Cortex of kidney (tissue), 1 donor: ENCODE results near the gene ATP2A1.
"Not testable (repeated sequence)": the region's sequence is repeated elsewhere in the genome, so short reads cannot be mapped to it uniquely, and the experiment has no call there.

Experiments
- DNase-seq: peaks from one replicate; lab custom pipeline; 2025; lab: John Stamatoyannopoulos, UW

Gene ATP2A1

DNA sequence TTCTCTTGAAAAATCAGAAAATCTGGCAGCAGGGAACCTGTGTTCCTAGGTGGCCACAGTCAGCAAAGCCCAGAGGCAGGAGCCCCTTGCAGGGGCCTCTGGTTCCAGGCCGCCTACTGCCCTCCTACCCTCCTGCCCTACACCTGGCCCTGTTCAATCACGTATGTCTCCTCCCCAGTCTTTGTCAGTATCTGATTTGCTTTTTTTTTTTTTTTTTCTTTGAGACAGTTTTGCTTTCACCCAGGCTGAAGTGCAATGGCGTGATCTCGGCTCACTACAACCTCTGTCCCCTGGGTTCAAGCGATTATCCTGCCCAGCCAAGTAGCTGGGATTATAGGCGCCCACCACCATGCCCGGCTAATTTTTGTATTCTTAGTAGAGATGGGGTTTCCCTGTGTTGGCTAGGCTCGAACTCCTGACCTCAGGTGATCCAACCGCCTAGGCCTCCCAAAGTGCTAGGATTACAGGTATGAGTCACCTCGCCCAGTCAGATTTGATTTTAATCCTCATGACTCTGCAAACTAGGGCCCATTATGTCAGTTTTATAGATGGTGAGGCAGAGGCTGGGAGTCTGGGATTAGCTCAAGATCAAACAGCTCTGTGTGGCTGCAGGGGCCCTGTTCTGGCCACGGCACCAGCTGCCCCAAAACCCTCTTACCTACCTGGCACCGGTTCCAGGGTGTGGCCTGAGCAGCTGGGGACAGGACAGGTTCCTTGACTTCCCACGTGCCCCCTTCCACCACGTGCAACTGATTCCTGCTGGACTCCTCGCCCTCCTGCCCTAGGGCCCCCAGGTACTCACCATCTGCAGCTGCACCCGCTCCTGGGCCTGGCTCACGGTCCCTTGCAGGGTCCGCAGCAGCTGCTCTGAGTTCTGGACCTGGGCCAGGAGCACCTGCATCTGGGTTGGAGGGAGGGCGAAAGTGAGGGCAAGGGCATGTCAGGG is 32.1 kb downstream of the ATP2A1 start:
- DNase-seq = no peak

DNA sequence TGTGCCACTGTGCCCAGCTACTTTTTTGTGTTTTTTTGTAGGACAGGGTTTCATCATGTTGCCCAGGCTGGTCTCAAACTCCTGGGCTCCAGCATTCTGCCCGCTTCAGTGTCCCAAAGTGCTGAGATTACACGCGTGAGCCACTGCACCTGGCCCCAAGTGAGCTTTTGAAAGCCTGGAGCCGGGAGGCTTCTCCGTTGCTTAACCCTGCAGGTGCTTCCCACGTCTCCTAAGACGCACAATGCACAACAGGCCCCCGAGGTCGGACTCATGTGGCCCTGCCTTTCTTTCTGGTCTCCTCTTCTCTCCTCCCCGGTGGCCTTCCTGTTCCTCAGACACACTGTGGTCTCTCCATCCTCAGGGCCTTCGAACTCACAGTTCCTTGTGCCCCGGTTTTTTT is 34.3 kb downstream of the ATP2A1 start:
- DNase-seq = no peak

DNA sequence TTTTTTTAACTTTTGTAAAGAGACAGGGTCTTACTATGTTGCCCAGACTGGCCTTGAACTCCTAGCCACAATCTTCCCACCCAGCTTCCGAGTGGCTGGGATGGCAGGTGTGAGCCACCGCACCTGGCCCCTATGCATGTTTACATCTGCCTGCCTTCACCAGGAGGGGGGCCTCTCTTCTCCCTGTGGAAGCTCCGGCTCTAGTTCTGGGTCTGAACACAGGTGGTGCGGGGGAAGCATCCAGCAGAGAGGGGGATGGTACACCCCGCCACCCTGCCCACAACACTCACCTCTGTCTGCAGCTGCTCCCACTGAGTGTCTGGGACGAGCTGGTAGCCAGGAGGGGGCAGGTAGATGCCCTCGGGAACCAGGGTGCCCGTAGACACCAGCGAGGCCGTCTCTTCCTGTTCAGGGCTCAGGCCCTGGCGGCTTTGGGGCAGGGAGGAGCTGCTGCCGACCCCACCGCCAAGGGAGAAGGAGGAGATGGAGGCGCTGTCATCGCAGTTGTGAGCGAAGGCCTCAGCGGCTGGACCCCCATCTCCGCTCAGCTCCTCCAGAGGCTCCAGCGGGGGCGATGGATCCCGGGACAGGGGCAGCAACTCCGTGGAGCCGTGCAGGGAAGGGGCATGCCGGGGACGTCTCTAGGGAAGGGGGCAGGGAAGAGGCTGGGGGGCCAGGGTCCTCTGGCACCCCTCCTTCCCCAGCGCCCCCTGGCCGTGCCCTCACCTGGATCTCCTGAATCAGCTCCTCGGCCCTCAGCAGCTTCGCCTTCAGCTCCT is 35.8 kb downstream of the ATP2A1 start:
- no peak for DNase-seq

DNA sequence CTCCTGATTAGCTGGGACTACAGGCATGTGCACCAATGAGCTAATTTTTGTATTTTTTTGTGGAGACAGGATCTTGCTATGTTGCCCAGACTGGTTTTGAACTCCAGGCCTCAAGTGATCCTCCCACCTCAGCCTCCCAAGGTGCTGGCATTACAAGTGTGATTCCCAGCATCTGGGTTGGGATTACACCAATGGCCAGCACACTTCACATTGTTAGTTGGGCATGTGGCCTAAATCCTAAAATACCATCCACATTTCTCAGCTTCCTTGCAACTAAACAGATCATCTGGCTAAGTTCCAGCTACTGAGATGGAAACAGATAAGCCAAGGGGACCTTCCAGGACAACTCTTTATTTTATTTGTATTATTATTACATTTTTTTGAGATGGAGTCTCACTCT is 36.9 kb downstream of the ATP2A1 start:
- DNase-seq = no peak

DNA sequence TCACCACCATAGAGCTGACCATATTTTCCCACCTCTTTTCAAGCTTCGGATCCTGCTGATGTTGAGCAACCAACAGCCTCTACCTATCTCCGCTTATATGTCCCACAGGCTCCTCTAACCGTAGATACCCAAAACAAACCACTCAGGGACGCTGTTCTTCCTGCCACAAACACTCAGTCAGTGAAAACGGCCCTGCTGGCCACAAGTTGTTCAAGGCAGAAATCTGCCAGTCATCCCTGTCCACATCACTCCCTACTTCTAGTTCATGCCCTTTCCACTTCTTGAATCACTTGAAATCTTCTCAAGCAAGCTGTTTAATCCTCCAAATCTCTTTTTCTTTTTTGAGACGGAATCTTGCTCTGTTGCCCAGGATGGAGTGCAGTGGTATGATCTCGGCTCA is 38.8 kb downstream of the ATP2A1 start:
- DNase-seq = no peak

DNA sequence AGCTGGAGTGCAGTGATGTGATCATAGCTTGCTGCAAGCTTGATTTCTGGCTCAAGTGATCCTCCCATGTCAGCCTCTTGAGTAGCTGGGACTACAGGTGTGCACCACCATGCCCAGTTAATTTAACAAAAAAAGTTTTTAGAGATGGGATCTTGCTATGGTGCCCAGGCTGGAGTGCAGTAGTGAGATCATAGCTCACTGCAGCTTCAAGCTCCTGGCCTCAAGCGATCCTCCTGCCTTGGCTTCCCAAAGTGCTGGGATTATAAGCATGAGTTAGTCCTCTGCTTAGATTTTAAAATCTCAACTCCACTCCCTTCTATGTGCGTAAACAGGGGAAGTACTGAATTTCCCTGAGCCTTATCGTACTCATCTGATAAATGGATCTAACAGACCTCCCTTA is 40.4 kb downstream of the ATP2A1 start:
- no peak for DNase-seq

DNA sequence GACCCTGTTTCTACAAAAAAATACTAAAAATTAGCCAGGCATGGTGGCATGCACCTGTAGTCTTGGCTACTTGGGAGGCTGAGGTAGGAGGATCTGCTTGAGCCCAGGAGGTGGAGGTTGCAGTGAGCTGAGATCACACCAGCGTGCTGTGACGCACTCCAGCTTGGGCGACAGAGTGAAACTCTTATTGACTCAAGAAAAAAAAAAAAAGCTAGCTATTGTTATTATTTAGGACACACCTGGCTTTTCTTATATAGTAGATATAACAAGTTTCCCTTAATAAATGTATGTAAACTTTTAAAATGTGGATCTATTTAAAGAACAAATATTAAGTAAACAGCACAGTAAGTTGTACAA is 44.9 kb downstream of the ATP2A1 start:
- DNase-seq = no peak

DNA sequence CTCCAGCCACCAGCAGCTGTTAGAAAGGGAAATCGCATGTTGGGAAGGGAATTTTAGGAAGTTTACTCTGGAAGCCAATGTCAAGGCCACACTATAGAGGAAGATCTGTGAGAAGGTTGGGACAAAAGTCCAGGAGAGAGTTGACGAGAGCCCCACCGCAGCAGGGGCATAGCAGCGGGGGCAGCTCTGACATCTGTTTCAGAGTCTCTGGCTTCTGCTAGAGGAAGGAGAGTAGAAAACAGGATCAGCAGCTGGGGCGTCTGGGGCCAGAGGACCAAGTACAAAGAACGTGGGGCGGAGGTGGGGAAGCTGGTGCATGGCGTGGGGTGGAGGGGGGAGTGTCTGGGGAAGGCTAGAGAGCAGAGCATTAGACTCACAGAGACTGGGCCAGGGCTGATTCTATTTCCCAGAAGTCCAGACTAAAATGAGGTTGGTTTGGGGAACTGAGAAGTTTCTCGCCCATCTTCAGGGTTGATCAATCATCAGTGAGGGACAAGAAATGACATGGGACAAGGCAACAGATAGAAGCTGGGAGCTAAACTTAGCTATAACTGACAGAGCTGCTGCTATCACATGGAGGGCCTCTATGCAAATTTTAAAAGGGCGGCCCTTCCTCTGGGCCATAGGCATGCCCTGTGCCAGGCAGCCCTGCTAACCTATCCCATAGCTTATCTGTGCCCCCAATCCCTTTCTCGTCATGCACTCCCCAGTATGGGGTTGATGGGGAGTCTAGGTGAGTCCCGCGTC is 45.5 kb downstream of the ATP2A1 start:
- no peak for DNase-seq

DNA sequence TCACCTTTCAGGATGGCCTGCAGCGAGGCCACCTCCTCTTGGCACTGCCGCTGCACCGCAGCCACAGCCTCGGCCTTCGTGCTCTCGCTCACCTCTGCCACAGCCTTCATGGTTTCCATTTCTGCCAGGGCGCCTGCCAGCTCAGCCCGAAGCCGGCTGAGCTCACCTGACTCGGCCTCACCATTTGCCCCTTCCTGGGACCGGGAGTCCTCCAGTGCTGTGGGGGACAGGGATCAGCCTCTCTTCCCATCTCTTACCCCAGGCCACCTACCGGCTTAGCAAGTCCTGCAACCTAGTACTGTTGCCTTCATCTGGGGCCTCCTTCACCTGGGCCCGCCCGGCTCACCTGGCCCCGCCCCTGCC is 46.1 kb downstream of the ATP2A1 start:
- DNase-seq = no peak

DNA sequence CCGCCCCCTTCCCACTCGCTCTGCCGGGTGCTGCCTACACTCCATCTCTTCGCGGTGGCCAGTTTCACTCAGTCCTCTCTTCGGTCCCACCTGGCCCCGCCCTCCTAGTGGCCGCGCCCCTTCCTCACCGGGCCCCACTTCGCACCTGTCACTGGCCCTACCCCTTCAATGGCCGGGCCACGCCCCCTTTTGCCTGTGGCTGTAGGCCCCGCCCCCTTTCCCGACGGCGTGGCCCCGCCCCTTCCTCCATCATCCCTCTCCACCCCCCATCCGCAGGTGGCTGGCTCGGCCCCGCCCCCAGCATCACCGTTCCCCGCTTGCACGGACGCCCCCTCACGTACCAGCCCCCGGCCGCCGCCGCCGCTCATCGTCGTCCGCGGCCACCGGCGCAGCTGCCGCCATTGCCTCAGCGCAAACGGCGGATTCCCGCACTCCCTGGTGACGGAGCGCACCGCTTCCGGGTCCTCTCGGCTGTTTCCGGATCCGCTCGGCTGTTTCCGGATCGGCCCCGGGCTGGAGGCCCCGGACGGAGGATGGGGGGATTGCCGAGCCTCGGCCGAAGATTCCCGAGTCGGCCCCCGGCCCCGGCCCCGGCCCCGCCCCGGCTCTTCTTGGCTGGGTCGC is 46.6 kb downstream of the ATP2A1 start, which contains the start of gene RABEP2:
RABEP2 (minus strand) TSS at position 477 of the 624 bp plus-strand sequence; CDS start at position 402, 75 bp downstream.
- DNase-seq = peak; percentile 24

DNA sequence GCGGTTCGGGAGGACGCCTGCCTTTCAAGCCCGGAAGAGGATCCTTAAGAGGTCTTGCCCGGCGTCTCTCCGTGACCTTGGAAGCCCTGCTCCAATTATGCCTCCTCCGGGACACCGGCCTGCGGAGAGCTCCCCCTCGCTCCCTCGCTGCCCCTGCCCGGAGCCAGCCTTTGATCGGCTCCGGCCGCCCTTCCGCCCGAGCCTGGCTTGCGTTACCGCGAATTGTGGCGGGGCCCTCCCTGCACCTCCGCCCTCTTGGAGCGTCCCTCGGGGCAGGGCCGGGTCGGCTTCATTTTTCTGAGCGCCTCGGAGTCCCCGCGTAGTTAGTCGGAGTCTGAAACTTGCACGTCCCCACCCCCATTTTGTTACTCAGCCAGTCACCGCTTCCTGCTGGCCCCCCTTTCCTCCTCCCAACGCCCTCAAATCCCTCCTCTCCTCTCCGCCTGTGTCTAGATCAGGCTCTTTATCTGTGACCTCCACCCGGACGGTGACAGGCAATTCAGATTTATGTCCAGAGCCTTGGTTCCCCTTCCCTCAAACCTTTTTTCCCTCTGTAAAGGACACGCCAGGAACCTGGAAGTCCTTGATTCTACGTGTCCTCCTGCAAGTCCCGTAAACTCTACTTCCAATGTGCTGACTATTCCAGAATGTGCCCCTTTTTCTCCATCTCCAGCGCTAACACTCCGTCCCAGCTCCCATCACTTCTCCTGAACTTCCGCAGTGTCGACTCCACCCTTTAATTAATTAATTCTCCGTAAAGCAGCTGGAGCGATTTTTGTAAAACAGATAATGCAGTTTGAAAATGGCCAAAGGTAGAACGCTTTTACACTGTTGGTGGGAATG is 47.3 kb downstream of the ATP2A1 start:
- DNase-seq = no peak

DNA sequence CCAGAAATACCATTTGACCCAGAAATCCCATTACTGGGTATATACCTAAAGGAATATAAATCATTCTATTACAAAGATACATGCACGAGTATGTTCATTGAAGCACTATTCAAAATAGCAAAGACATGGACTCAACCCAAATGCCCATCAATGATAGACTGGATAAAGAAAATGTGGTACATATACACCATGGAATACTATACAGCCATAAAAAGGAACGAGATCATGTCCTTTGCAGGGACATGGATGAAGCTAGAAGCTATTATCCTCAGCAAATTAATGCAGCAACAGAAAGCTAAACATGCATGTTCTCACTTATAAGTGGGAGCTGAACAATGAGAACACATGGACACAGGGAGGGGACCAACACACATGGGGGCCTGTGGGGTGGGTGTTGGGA is 48.0 kb downstream of the ATP2A1 start:
- DNase-seq = not testable (repeated sequence)

DNA sequence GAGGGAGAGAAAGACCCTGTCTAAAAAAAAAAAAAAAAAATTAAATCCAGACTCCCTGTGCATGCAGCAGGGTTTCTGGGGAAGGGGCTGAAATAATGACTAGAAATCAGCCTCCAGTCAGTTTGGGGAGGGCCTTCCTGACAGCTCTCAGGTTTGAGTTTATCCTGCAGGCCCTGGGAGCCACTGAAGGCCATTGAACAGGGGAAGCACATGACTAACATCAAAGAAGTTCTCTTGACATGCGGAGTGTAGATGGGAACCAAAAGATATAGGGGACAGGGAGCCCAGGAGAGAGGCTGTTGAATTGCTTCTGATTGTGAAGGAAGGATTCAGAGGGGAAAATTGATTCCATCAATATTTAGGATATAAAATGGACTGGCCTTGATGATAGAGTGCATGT is 49.5 kb downstream of the ATP2A1 start:
- no peak for DNase-seq

DNA sequence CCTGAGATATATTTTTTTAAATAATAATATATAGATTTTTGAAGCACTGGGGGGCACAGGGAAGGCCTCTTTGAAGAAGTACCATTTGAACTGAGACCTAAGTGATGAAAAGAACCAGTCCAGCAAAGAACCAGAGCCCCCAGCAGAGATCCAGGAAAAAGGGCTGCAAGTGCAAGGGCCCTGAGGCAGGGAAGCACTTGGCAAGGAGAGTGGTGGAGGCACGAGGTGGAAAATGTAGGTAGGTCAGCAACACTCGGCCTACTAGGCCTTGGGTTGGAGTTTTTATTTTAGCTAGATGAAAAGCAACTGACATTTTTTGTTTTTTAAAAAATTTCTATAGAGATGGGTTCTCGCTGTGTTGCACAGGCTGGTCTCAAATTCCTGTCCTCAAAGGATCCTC is 51.9 kb downstream of the ATP2A1 start:
- DNase-seq = no peak

DNA sequence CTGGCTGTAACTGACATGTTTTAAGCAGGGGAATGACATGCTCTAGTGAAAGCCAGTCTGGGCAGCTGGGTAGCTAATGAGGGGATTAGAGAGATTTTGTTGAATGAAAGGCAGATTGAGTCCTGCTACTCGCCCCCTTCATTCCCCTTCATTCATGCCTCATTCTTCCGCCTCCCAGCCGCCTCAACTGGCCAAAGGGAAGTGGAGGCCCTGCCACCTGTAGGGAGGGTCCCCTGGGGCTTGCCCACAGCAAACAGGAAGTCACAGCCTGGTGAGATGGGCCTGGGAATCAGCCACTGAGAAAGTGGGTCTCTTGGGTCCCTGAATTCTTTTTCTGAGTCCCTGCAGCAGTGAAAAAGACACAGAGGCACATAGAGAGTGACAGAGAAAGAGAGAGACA is 52.4 kb downstream of the ATP2A1 start:
- DNase-seq = no peak

DNA sequence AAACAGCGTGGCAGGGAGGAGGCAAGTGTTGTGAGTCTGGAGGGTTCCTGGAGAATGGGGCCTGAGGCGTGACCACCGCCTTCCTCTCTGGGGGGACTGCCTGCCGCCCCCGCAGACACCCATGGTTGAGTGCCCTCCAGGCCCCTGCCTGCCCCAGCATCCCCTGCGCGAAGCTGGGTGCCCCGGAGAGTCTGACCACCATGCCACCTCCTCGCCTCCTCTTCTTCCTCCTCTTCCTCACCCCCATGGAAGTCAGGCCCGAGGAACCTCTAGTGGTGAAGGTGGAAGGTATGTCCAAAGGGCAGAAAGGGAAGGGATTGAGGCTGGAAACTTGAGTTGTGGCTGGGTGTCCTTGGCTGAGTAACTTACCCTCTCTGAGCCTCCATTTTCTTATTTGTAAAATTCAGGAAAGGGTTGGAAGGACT is 53.5 kb downstream of the ATP2A1 start, which contains the start of gene CD19:
CD19 (plus strand) TSS at position 171 of the 425 bp plus-strand sequence; CDS start at position 201, 30 bp downstream.
- DNase-seq = no peak

DNA sequence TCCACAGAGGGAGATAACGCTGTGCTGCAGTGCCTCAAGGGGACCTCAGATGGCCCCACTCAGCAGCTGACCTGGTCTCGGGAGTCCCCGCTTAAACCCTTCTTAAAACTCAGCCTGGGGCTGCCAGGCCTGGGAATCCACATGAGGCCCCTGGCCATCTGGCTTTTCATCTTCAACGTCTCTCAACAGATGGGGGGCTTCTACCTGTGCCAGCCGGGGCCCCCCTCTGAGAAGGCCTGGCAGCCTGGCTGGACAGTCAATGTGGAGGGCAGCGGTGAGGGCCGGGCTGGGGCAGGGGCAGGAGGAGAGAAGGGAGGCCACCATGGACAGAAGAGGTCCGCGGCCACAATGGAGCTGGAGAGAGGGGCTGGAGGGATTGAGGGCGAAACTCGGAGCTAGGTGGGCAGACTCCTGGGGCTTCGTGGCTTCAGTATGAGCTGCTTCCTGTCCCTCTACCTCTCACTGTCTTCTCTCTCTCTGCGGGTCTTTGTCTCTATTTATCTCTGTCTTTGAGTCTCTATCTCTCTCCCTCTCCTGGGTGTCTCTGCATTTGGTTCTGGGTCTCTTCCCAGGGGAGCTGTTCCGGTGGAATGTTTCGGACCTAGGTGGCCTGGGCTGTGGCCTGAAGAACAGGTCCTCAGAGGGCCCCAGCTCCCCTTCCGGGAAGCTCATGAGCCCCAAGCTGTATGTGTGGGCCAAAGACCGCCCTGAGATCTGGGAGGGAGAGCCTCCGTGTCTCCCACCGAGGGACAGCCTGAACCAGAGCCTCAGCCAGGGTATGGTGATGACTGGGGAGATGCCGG is 54.3 kb downstream of the ATP2A1 start:
- DNase-seq = no peak

DNA sequence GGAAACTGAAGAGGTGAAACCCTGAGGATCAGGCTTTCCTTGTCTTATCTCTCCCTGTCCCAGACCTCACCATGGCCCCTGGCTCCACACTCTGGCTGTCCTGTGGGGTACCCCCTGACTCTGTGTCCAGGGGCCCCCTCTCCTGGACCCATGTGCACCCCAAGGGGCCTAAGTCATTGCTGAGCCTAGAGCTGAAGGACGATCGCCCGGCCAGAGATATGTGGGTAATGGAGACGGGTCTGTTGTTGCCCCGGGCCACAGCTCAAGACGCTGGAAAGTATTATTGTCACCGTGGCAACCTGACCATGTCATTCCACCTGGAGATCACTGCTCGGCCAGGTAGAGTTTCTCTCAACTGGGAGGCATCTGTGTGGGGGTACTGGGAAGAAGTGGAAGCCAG is 54.9 kb downstream of the ATP2A1 start:
- DNase-seq = no peak

DNA sequence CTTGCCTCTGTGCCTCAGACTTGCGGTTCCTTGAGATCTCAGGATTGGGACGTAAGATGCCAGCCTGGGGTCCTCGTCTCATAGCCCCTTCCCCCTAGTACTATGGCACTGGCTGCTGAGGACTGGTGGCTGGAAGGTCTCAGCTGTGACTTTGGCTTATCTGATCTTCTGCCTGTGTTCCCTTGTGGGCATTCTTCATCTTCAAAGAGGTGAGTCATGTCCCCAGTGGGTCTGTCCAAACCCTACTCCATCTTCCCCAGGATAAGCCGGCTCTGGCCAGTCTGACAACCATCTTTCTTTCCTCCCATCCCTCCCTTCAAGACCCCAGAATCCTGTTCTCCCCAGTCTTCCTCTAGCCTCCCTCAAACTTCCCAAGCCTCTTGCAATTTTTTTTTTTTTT is 57.1 kb downstream of the ATP2A1 start:
- no peak for DNase-seq
